ENCODE data around the gene RALGPS1.

DNA sequence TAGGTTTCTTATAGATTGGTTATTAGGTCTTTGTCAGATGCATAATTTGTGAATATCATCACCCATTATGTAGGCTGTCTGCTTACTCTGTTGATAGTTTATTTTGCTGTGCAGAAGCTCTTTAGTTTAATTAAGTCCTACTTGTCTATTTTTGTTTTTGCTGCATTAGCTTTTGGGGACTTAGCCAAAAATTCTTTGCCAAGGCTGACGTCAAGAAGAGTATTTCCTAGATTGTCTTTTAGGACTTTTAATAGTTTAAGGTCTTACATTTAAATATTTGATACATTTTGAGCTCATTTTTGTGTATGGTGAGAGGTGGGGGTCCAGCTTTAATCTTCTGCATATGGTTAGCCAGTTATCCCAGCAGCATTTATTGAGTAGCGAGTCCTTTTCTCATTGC, 232.7 kb downstream of the RALGPS1 start:
- TF ChIP-seq EZH2 (IDR thresholded peaks at IDR 0.05) (no peak), CTCF (IDR thresholded peaks at IDR 0.05) (no peak)
